ENCODE measurements around the gene WIF1.

DNA sequence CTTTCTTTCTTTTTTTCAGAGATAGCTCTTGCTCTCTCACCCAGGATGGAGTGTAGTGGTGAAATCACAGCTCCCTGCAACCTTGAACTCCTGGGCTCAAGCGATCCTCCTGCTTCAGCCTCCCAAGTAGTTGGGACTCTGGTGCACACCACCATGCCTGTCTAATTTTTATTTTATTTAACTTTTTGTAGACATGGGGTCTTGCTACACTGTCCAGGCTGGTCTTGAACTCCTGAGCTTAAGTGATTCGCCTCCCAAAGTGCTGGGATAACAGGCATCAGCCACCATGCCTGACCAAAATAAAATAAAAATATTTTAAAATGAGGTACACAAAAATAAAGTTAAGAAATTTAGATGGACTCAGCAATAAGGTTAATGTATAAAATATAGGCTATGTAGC, 43.1 kb upstream of the WIF1 start:
- no peak for TF ChIP-seq CTCF (conservative IDR thresholded peaks at IDR 0.05)
- TF ChIP-seq EZH2 (IDR thresholded peaks at IDR 0.05; ENCODE audit: low read depth), result no peak

Data from PC-9 (cell line).